GM12878 (cell line): Measurements from ENCODE around the gene TGM2. TPM values are rescaled to one million over a fixed set of nuclear protein-coding genes. Genes with fewer than 3 reads are reported as not detected.

Experiments
- ATF3 ChIP-seq: IDR thresholded peaks from 2 replicates; pipeline ENCODE4 v1.6.1; 2011; ENCODE audit warnings: low read depth, mild to moderate bottlenecking, low read length, moderate library complexity, borderline replicate concordance; ENCODE audit errors: extremely low read depth
- CBX5 ChIP-seq: sonication (generic); IDR thresholded peaks from 2 replicates; pipeline ENCODE4 v1.6.1; 2016; ENCODE audit warnings: low read depth, moderate library complexity, mild to moderate bottlenecking, inconsistent platforms
- CHD1 ChIP-seq: IDR thresholded peaks from 2 replicates; pipeline ENCODE4 v1.6.1; 2012; ENCODE audit warnings: low read depth, low read length, improper control_type of control experiment
- E2F8 ChIP-seq: fragments of 450-650 bp; IDR thresholded peaks from 2 replicates; pipeline ENCODE4 v1.6.1; 2018; ENCODE audit warnings: mild to moderate bottlenecking, low read depth, moderate library complexity; ENCODE audit not compliant: partially characterized antibody
- EED ChIP-seq: sonication (generic); IDR thresholded peaks from 2 replicates; pipeline ENCODE4 v1.6.1; 2016; ENCODE audit warnings: antibody characterized with exemption, low read depth
- HCFC1 ChIP-seq: fragments of 150-350 bp; IDR thresholded peaks from 2 replicates; pipeline ENCODE4 v1.6.1; 2014; ENCODE audit warnings: low read length
- HDGF ChIP-seq: fragments of 450-650 bp; IDR thresholded peaks from 2 replicates; pipeline ENCODE4 v1.6.1; 2016; ENCODE audit warnings: antibody characterized with exemption
- KAT2A ChIP-seq: conservative IDR thresholded peaks from 2 replicates; pipeline ENCODE4 v1.6.1; 2011; ENCODE audit warnings: low read depth, low read length; ENCODE audit not compliant: control insufficient read depth
- MEF2B ChIP-seq: fragments of 450-650 bp; IDR thresholded peaks from 2 replicates; pipeline ENCODE4 v1.6.1; 2018; ENCODE audit warnings: mild to moderate bottlenecking, moderate library complexity; ENCODE audit not compliant: partially characterized antibody, poor library complexity, severe bottlenecking
- MXI1 ChIP-seq: fragments of 150-350 bp; IDR thresholded peaks from 2 replicates; pipeline ENCODE4 v1.6.1; 2011; ENCODE audit warnings: low read depth, mild to moderate bottlenecking, inconsistent platforms, low read length, improper control_type of control experiment
- NFXL1 ChIP-seq: fragments of 450-650 bp; IDR thresholded peaks from 2 replicates; pipeline ENCODE4 v1.6.1; 2017; ENCODE audit warnings: antibody characterized with exemption, mild to moderate bottlenecking, borderline replicate concordance
- RBBP5 ChIP-seq: fragments of 200-600 bp; sonication (generic); conservative IDR thresholded peaks from 2 replicates; pipeline ENCODE4 v1.6.1; 2016
- SIX5 ChIP-seq: IDR thresholded peaks from 2 replicates; pipeline ENCODE4 v1.6.1; 2011; ENCODE audit warnings: mild to moderate bottlenecking, low read depth, low read length, moderate library complexity; ENCODE audit not compliant: severe bottlenecking
- SPI1 ChIP-seq: IDR thresholded peaks from 2 replicates; pipeline ENCODE4 v1.6.1; 2011; ENCODE audit warnings: low read depth, mild to moderate bottlenecking, low read length, moderate library complexity, borderline replicate concordance; ENCODE audit not compliant: insufficient read depth
- TCF12 ChIP-seq: IDR thresholded peaks from 2 replicates; pipeline ENCODE4 v1.6.1; 2011; ENCODE audit warnings: low read depth, mild to moderate bottlenecking, low read length
- ZBTB11 ChIP-seq: fragments of 450-650 bp; formaldehyde crosslinking; IDR thresholded peaks from 2 replicates; pipeline ENCODE4 v1.5.0; 2022; ENCODE audit warnings: mild to moderate bottlenecking, missing genetic modification characterization
- ZNF384 ChIP-seq: IDR thresholded peaks from 2 replicates; pipeline ENCODE4 v1.6.1; 2012; ENCODE audit warnings: low read depth, mild to moderate bottlenecking, low read length, improper control_type of control experiment, borderline replicate concordance
- ZNF687 ChIP-seq: fragments of 450-650 bp; IDR thresholded peaks from 2 replicates; pipeline ENCODE4 v1.6.1; 2017; ENCODE audit warnings: mild to moderate bottlenecking, moderate library complexity
- polyA plus RNA-seq, 11 experiments: library from polyadenylated mRNA; depleted of rRNA in 4 of 11; unstranded in 6 of 11; stranded (reverse) in 5 of 11; fragments of >200 nt; fragmentation: Nextera tagmentation in 4 of 11; fragmentation: Illumina TruSeq in 1 of 11; extraction: Ambion mirVana in 4 of 11; extraction: Trizol in 1 of 11; gene quantifications; 1 replicate in 1 of 11; 2 replicates in 10 of 11; pipeline versions ENCODE4 v1.2.1 to v1.2.3, GENCODE V29; 2011 to 2016; ENCODE audit warnings: inconsistent platforms in 2 of 11, missing spikeins in 2 of 11, low read depth in 1 of 11
- total RNA-seq, 4 experiments: library from RNA; depleted of rRNA in 3 of 4; stranded (reverse); fragments of >200 nt in 3 of 4; fragmentation: Illumina TruSeq in 1 of 4; extraction: Trizol in 1 of 4; gene quantifications; 2 replicates each; pipeline versions ENCODE4 v1.2.1 to v1.2.3, GENCODE V29; 2013 to 2021

The TGM2 gene
- total and polyA plus RNA-seq, 10 of the 15 experiments (the other 5 are each of a cell fraction or from before 2014, with no cell fraction given), result 0.11 to 1.9 (median 0.51) TPM

GRCh38 chr20:38152621-38153221 is 12.3 kb downstream of the TGM2 start (continued):
- no peak for TF ChIP-seq ATF3
- no peak for TF ChIP-seq SPI1
- TF ChIP-seq CBX5, result no peak
- TF ChIP-seq NFXL1, result no peak
- no peak for TF ChIP-seq ZBTB11 (CRISPR knock-in tag)
- TF ChIP-seq TCF12, result no peak
- TF ChIP-seq RBBP5, result no peak
- peak; percentile 82 for TF ChIP-seq EED
- peak; percentile 1; the same call in 1 of the 2 replicates for TF ChIP-seq ZNF687
- 0 out of 2 replicates have a peak, but pooled peaks have one; percentile 51 for TF ChIP-seq HDGF
- TF ChIP-seq ZNF384, result no peak
- TF ChIP-seq HCFC1, result no peak
- no peak for TF ChIP-seq KAT2A
- TF ChIP-seq E2F8, result no peak
- TF ChIP-seq MEF2B, result no peak
- TF ChIP-seq SIX5, result no peak
- no peak for TF ChIP-seq CHD1
- TF ChIP-seq MXI1, result no peak
